ENCODE results near the gene ENO3.
A peak's percentile ranks its signal among the peaks of the same experiment; 100 is the strongest.

ENO3 gene

DNA sequence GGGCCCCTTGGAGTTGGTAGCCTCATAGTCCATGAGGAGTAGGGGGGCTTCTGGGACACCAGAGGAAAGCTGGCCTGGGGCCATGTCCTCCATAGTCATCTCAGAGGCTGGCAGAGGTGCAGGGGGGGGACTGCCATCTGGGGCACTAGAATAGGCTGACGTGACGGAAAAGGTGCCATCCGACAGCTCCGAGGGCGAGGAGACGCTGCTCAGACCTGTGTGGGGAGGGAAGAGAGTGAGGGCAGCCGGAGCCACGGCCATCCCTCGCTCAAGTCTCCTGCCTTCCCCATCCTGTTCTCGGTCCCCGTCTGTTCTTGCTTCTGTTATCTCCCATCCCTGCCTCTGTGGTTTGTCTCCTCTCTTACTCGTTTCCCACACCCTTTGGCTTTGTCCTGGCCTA lies 21.4 kb downstream of the ENO3 start:
- no peak for DNase-seq (ENCODE audit: low read depth)
- TF ChIP-seq CTCF (IDR thresholded peaks at IDR 0.05; ENCODE audit: low read depth, low read length, missing control alignments) = no peak
- no peak overlapping the region for H3K4me3 ChIP-seq (ENCODE audit: low read depth, low read length)
- in situ Hi-C loops (cut with HindIII; ENCODE audit: low sequenced_read_pairs) = no loop called here

GRCh38 chr17:4972752-4973151 lies 21.8 kb downstream of the ENO3 start:
- DNase-seq (ENCODE audit: low read depth) = no peak
- no peak overlapping the region for H3K4me3 ChIP-seq (ENCODE audit: low read depth, low read length)
- in situ Hi-C loops (cut with HindIII; ENCODE audit: low sequenced_read_pairs) = no loop called here
- TF ChIP-seq CTCF (IDR thresholded peaks at IDR 0.05; ENCODE audit: low read depth, low read length, missing control alignments) = no peak

GRCh38 chr17:4973256-4974114 lies 22.6 kb downstream of the ENO3 start:
- DNase-seq (ENCODE audit: low read depth) = no peak

DNA sequence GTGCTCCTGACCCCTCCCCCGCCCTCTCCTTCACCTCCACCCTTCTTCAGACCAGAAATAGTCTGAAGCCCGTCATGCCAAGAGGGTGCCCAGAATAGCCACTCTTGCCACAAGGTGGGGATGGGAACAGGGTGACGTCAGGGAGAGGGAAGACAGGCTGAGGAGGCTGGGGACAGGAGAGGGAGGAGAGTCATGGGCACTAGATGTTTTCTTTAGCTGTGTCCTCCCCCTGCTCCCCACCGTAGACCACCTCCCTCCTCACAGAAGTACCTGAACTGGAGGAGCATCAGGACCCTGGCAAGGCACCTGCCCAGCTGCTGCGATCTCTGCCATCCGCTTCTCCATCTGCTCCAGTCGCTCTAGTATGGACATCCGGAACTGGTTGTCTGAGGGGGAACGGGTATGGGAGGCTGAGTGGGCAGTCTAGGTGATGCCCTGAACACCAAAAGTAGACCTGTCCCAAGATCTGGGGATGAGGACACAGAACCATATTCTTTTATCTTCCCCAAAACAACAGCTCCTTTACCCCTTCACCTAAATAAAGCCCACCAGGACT lies 23.3 kb downstream of the ENO3 start:
- in situ Hi-C loops (cut with HindIII; ENCODE audit: low sequenced_read_pairs) = no loop called here
- no peak for TF ChIP-seq CTCF (IDR thresholded peaks at IDR 0.05; ENCODE audit: low read depth, low read length, missing control alignments)
- no peak overlapping the region for H3K4me3 ChIP-seq (ENCODE audit: low read depth, low read length)

More at GRCh38 chr17:4973256-4974114, 22.6 kb downstream of the ENO3 start:
- in situ Hi-C loops (cut with HindIII; ENCODE audit: low sequenced_read_pairs) = no loop called here
- no peak overlapping the region for H3K4me3 ChIP-seq (ENCODE audit: low read depth, low read length)
- TF ChIP-seq CTCF (IDR thresholded peaks at IDR 0.05; ENCODE audit: low read depth, low read length, missing control alignments) = no peak

GRCh38 chr17:4978726-4979125 lies 27.8 kb downstream of the ENO3 start:
- TF ChIP-seq CTCF (IDR thresholded peaks at IDR 0.05; ENCODE audit: low read depth, low read length, missing control alignments) = no peak
- no peak overlapping the region for H3K4me3 ChIP-seq (ENCODE audit: low read depth, low read length)
- DNase-seq (ENCODE audit: low read depth) = no peak
- in situ Hi-C loops (cut with HindIII; ENCODE audit: low sequenced_read_pairs) = no loop called here

More for the DNA sequence above, 23.3 kb downstream of the ENO3 start:
- DNase-seq (ENCODE audit: low read depth) = no peak

DNA sequence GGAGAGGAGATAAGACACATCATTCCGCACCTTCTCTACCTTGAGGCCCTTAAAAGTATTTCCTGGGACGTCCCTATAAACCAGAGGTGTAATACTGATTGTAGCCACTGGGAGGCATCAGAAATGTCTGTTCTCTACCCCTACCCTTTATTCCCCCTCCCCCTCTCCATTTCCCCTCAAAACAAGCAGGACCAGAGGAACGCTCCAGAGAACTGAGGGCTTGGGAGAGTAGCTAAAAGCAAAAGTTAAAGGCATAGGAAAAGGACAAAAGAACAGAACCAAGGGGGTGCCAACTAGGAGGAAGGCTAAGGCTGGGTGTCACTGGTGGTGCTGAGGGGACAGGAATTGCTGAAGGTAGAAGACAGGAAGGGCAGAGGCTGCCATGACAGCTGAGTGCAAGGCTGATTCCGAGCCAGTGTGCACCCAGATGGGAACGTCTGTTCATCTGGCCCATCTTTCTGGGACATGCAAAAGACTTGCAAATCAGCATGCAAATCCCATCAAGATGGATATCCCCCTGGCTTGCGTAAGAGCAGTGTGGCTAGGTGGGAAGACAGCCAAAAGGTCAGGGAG lies 29.8 kb downstream of the ENO3 start:
- H3K4me3 ChIP-seq (ENCODE audit: low read depth, low read length) = no peak overlapping the region
- peak; percentile 37 for DNase-seq (ENCODE audit: low read depth)

More for the DNA sequence above, 29.8 kb downstream of the ENO3 start:
- peak; percentile 77 for TF ChIP-seq CTCF (IDR thresholded peaks at IDR 0.05; ENCODE audit: low read depth, low read length, missing control alignments)
- in situ Hi-C loops (cut with HindIII; ENCODE audit: low sequenced_read_pairs) = no loop called here
